GF-D8 (cell line): ENCODE data around the gene SLC13A3.

Experiments
- DNase-seq: peaks from one replicate; lab custom pipeline; 2025; lab: John Stamatoyannopoulos, UW

SLC13A3 gene

GRCh38 chr20:46635514-46636136 lies 15.6 kb downstream of the SLC13A3 start:
- DNase-seq: no peak

GRCh38 chr20:46634528-46634927 lies 16.7 kb downstream of the SLC13A3 start:
- DNase-seq: no peak

GRCh38 chr20:46631874-46632446 lies 19.3 kb downstream of the SLC13A3 start:
- DNase-seq: no peak

- peak; percentile 41 for DNase-seq
These were observed 19.9 kb downstream of the SLC13A3 start for GRCh38 chr20:46631212-46631869.

GRCh38 chr20:46630306-46630705 lies 21.0 kb downstream of the SLC13A3 start:
- no peak for DNase-seq

- DNase-seq: no peak
These were observed 21.9 kb downstream of the SLC13A3 start for GRCh38 chr20:46629341-46629740.

GRCh38 chr20:46627234-46627633 lies 24.0 kb downstream of the SLC13A3 start:
- no peak for DNase-seq

- no peak for DNase-seq
These were observed 24.5 kb downstream of the SLC13A3 start for GRCh38 chr20:46626758-46627157.

GRCh38 chr20:46625875-46626373 lies 25.3 kb downstream of the SLC13A3 start:
- DNase-seq: no peak

GRCh38 chr20:46624946-46625345 lies 26.3 kb downstream of the SLC13A3 start:
- DNase-seq: no peak

GRCh38 chr20:46622165-46622564 lies 29.1 kb downstream of the SLC13A3 start:
- no peak for DNase-seq

- no peak for DNase-seq
These were observed 29.8 kb downstream of the SLC13A3 start for GRCh38 chr20:46621492-46621891.

- DNase-seq: no peak
These were observed 31.8 kb downstream of the SLC13A3 start for GRCh38 chr20:46619445-46619844.

- DNase-seq: no peak
These were observed 32.8 kb downstream of the SLC13A3 start for GRCh38 chr20:46618316-46619100.

- no peak for DNase-seq
These were observed 36.8 kb downstream of the SLC13A3 start for GRCh38 chr20:46614503-46614902.

GRCh38 chr20:46610145-46610544 lies 41.1 kb downstream of the SLC13A3 start:
- DNase-seq: no peak

GRCh38 chr20:46609043-46609442 lies 42.2 kb downstream of the SLC13A3 start:
- no peak for DNase-seq

GRCh38 chr20:46607849-46608497 lies 43.3 kb downstream of the SLC13A3 start:
- no peak for DNase-seq

GRCh38 chr20:46607191-46607848 lies 43.9 kb downstream of the SLC13A3 start:
- no peak for DNase-seq

- DNase-seq: no peak
These were observed 44.5 kb downstream of the SLC13A3 start for GRCh38 chr20:46606817-46607190.

GRCh38 chr20:46605978-46606816 lies 45.1 kb downstream of the SLC13A3 start:
- no peak for DNase-seq
